Spleen (tissue), 11 donors: ENCODE measurements around the gene MPDU1. TPM values are rescaled to one million over a fixed set of nuclear protein-coding genes. Genes with fewer than 3 reads are reported as not detected.

Experiments
- DNase-seq: peaks from one replicate; pipeline ENCODE4 v3.0.0-alpha.2; 2020
- H3K27ac ChIP-seq, 8 donors: fragments of 200-600 bp; sonication (generic) in 7 of 8; 1 replicate in 4 of 8; 2 replicates in 4 of 8; pipeline versions ENCODE4 v1.5.0 to v1.8.0; 2016 to 2021; ENCODE audit warnings: inconsistent platforms in 4 of 8, mild to moderate bottlenecking in 4 of 8, moderate library complexity in 1 of 8
- H3K27me3 ChIP-seq, 7 donors: fragments of 200-600 bp; sonication (generic) in 6 of 7; replicated peaks in 1 of 7; 1 replicate in 4 of 7; 2 replicates in 3 of 7; pipeline versions ENCODE4 v1.5.0 to v1.8.0; 2016 to 2021; ENCODE audit warnings: inconsistent platforms in 3 of 7, mild to moderate bottlenecking in 1 of 7
- H3K36me3 ChIP-seq, 6 donors: fragments of 200-600 bp; sonication (generic) in 5 of 6; 1 replicate in 4 of 6; 2 replicates in 2 of 6; pipeline versions ENCODE4 v1.5.0 to v1.8.0; 2016 to 2021; ENCODE audit warnings: inconsistent platforms in 2 of 6
- H3K4me1 ChIP-seq, 6 donors: fragments of 200-600 bp; sonication (generic) in 5 of 6; 1 replicate in 3 of 6; 2 replicates in 3 of 6; pipeline versions ENCODE4 v1.5.0 to v1.8.0; 2016 to 2021; ENCODE audit warnings: inconsistent platforms in 3 of 6
- H3K4me3 ChIP-seq, 8 donors: fragments of 200-600 bp; sonication (generic) in 7 of 8; 1 replicate in 4 of 8; 2 replicates in 4 of 8; pipeline versions ENCODE4 v1.5.0 to v1.8.0; 2016 to 2021; ENCODE audit warnings: inconsistent platforms in 4 of 8, mild to moderate bottlenecking in 4 of 8, moderate library complexity in 2 of 8
- H3K9me3 ChIP-seq, 8 donors: fragments of 200-600 bp; sonication (generic) in 7 of 8; 1 replicate in 4 of 8; 2 replicates in 4 of 8; pipeline versions ENCODE4 v1.5.0 to v1.8.0; 2016 to 2021; ENCODE audit warnings: inconsistent platforms in 4 of 8
- POLR2A ChIP-seq, 3 donors: fragments of 450-650 bp; IDR thresholded peaks; one replicate each; pipeline ENCODE4 v1.5.1; 2017; ENCODE audit warnings: antibody characterized with exemption in 3 of 3, mild to moderate bottlenecking in 1 of 3
- POLR2AphosphoS5 ChIP-seq, 3 donors: sonication (generic); formaldehyde crosslinking; IDR thresholded peaks; one replicate each; pipeline ENCODE4 v1.5.1; 2017; ENCODE audit warnings: antibody characterized with exemption in 3 of 3
- WGBS, 5 donors: extraction: QIAGEN DNeasy Blood & Tissue Kit in 3 of 5; methylation state at CpG; one replicate each; pipeline versions ENCODE4 v1.1.5 to v1.1.7; 2013 to 2018; 5-methylcytosine and 5-hydroxymethylcytosine counted together
- intact Hi-C: fragments of 100-400 bp; cut with DNase I; formaldehyde crosslinking; loops from one replicate; pipeline ENCODE4 v1.15.0; 2023; ENCODE audit warnings: low total_unique reads
- polyA plus RNA-seq, 3 donors: library from polyadenylated mRNA; stranded (reverse); fragments of 200-250 nt; gene quantifications; one replicate each; pipeline ENCODE4 v1.2.1, GENCODE V29; 2013
- total RNA-seq, 7 donors: library from RNA; depleted of rRNA in 3 of 7; stranded (reverse); fragments of >200 nt in 3 of 7; fragmentation: NEBNext Ultra II Directional in 4 of 7; extraction: Animal tissue kit (Norgen Biotek cat#: 25700) in 4 of 7; gene quantifications; one replicate each; pipeline versions ENCODE4 v1.1.0 to v1.2.1, GENCODE V29; 2016 to 2021
- TF ChIP-seq, protein P1 (sequence below), 11 experiments: fragments of 200-600 bp in 7 of 11; fragments of 450-650 bp in 4 of 11; sonication (generic) in 4 of 11; IDR thresholded peaks in 8 of 11; conservative IDR thresholded peaks in 3 of 11; 1 replicate in 7 of 11; 2 replicates in 4 of 11; pipeline versions ENCODE4 v1.4.0 to v1.8.0; 2016 to 2021; ENCODE audit warnings: antibody characterized with exemption in 11 of 11, inconsistent platforms in 4 of 11, mild to moderate bottlenecking in 1 of 11
- donor health status: healthy with polysubstance abuse.
- donor health status: DM: no; HTN: no; CAD: no; lungs with moderate emphysema.
- donor health status: DM: no; HTN: no; CAD: no.
- donor health status: Bipolar disorder and iron deficiency.
- donor health status: healthy.
- donor health status: DM: no; HTN: no; CAD: no.
- donor health status: DM: yes; HTN: yes; CAD: no.

Gene MPDU1
- total and polyA plus RNA-seq, 10 donors, result 35.5 to 163 (median 55.4) TPM

- WGBS, 5 donors, result 90 to 100% (median 95%) methylated on average over 2 of the region's 2 CpGs
- H3K27ac ChIP-seq, result no peak overlapping the region
Measured at GRCh38 chr17:7610641-7611040, 27.0 kb downstream of the MPDU1 start.

DNA sequence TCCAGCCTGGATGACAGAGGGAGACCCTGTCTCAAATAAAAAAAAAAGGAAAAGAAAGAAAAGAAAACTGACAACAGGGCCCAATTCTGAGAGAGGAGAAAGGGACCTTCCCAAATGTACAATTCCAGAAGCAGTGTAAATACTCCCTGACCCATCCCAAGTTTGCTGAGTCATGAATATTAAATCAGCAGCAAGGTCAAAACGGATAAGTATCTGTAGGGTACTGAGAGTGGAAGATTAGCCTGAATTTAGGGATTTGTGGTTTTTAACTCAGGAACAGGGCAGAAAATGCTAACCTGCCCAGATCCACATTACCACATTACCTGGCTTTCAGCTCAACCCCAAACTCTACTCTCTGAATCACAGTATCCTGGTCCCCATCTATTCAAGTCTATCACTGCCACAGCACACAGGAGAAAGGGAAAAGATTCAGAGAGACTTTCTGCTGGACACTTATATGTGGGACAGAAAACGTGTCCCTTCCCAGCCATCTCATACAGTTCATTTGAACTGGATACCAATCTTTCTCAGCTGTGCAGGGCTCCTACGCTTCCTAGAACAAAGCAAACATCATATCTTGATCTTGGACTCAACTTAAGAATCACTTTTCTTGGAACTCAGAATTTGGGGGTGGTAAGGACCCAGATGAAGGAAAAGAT, 28.1 kb downstream of the MPDU1 start:
- no peaks in the 10 kb centered on the region for H3K27me3 ChIP-seq
- TF ChIP-seq POLR2AphosphoS5 (IDR thresholded peaks at IDR 0.05) (no peak), POLR2A (IDR thresholded peaks at IDR 0.05) (no peak)
- TF ChIP-seq, protein P1, sequence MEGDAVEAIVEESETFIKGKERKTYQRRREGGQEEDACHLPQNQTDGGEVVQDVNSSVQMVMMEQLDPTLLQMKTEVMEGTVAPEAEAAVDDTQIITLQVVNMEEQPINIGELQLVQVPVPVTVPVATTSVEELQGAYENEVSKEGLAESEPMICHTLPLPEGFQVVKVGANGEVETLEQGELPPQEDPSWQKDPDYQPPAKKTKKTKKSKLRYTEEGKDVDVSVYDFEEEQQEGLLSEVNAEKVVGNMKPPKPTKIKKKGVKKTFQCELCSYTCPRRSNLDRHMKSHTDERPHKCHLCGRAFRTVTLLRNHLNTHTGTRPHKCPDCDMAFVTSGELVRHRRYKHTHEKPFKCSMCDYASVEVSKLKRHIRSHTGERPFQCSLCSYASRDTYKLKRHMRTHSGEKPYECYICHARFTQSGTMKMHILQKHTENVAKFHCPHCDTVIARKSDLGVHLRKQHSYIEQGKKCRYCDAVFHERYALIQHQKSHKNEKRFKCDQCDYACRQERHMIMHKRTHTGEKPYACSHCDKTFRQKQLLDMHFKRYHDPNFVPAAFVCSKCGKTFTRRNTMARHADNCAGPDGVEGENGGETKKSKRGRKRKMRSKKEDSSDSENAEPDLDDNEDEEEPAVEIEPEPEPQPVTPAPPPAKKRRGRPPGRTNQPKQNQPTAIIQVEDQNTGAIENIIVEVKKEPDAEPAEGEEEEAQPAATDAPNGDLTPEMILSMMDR (IDR thresholded peaks at IDR 0.05 in 8 of 11, conservative IDR thresholded peaks at IDR 0.05 in 3 of 11), result no peak
- H3K27ac ChIP-seq, result no peak overlapping the region
- H3K4me1 ChIP-seq, result peaks cover 21 to 66% (median 37%) of the 10 kb centered on the region in 6 donors
- intact Hi-C loops, result no loop called here
- H3K4me3 ChIP-seq, result no peak overlapping the region
- H3K36me3 ChIP-seq, result peaks cover 0 to 34% (median 3%) of the 10 kb centered on the region in 6 donors
- H3K9me3 ChIP-seq, result no peaks in the 10 kb centered on the region
- no peak for DNase-seq
- 69 to 76% (median 72%) methylated on average over 3 of the region's 3 CpGs for WGBS, 5 donors

More at GRCh38 chr17:7610641-7611040, 27.0 kb downstream of the MPDU1 start:
- H3K27me3 ChIP-seq, result no peaks in the 10 kb centered on the region
- no peak for DNase-seq
- intact Hi-C loops, result no loop called here
- H3K4me1 ChIP-seq, result peaks cover 21 to 63% (median 37%) of the 10 kb centered on the region in 6 donors
- H3K4me3 ChIP-seq, result no peak overlapping the region
- peaks cover 0 to 45% (median 10%) of the 10 kb centered on the region in 6 donors for H3K36me3 ChIP-seq
- no peaks in the 10 kb centered on the region for H3K9me3 ChIP-seq
- TF ChIP-seq, protein P1 (IDR thresholded peaks at IDR 0.05 in 8 of 11, conservative IDR thresholded peaks at IDR 0.05 in 3 of 11), result no peak
- TF ChIP-seq POLR2AphosphoS5 (IDR thresholded peaks at IDR 0.05) (no peak), POLR2A (IDR thresholded peaks at IDR 0.05) (no peak)

GRCh38 chr17:7612294-7612640, 28.6 kb downstream of the MPDU1 start:
- H3K27me3 ChIP-seq, result no peaks in the 10 kb centered on the region
- TF ChIP-seq POLR2AphosphoS5 (IDR thresholded peaks at IDR 0.05) (no peak), POLR2A (IDR thresholded peaks at IDR 0.05) (no peak)
- TF ChIP-seq, protein P1 (IDR thresholded peaks at IDR 0.05 in 8 of 11, conservative IDR thresholded peaks at IDR 0.05 in 3 of 11), result no peak
- peaks cover 0 to 31% (median 3%) of the 10 kb centered on the region in 6 donors for H3K36me3 ChIP-seq
- peaks cover 21 to 66% (median 37%) of the 10 kb centered on the region in 6 donors for H3K4me1 ChIP-seq
- no peak for DNase-seq
- 90 to 100% (median 94%) methylated on average over 1 of the region's 1 CpG for WGBS, 5 donors
- no peak overlapping the region for H3K4me3 ChIP-seq
- no peak overlapping the region for H3K27ac ChIP-seq
- intact Hi-C loops, result no loop called here
- H3K9me3 ChIP-seq, result no peaks in the 10 kb centered on the region

DNA sequence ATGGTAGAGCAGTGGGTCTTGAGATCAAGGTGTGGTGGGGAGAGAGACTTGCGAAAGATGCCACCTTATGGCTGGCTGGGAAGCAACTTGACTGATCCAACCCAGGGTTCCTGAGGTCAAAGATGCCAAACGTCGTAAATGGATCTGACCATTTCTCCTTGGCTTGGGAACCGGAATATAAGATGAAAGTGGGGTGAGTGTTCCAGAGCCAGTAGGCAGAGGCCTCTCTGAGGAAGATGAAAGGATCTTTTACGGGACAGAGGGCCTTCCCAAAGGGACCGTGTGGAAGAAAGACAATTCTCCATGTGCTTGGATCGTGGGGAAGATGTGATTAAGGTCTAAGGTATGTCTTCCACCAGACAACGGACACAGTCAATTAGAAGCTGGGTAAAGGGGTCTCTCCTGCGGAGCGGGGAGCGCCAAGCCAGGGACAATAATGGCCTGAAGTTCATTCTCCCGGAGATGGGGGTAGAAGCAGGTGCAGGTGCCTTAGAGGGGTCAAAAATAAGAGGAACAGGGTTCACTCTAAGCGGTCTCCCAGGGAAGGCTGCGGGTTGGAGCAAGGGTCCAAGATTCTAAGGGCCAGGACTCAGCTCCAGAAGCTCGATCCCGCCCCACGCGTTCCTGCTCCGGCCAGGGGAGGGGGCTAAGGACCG, 30.2 kb downstream of the MPDU1 start:
- H3K9me3 ChIP-seq, result no peaks in the 10 kb centered on the region
- H3K27me3 ChIP-seq, result no peaks in the 10 kb centered on the region
- intact Hi-C loops, result no loop called here
- peaks cover 0 to 24% (median 3%) of the 10 kb centered on the region in 6 donors for H3K36me3 ChIP-seq
- peak overlapping the region; percentile 87 to 99 (median 92) for H3K27ac ChIP-seq
- no peak for DNase-seq
- peaks cover 21 to 60% (median 37%) of the 10 kb centered on the region in 6 donors for H3K4me1 ChIP-seq
- TF ChIP-seq, protein P1 (IDR thresholded peaks at IDR 0.05 in 8 of 11, conservative IDR thresholded peaks at IDR 0.05 in 3 of 11), result no peak
- TF ChIP-seq POLR2A (IDR thresholded peaks at IDR 0.05) (no peak), POLR2AphosphoS5 (IDR thresholded peaks at IDR 0.05) (no peak)
- WGBS, 5 donors, result 11 to 20% (median 12%) methylated on average over 16 to 20 of the region's 20 CpGs
- peak overlapping the region; percentile 70 to 95 (median 75) for H3K4me3 ChIP-seq
